ENCODE measurements around the gene NLRP3. TPM values are rescaled to one million over a fixed set of nuclear protein-coding genes. Genes with fewer than 3 reads are reported as not detected.
A peak's percentile ranks its signal among the peaks of the same experiment; 100 is the strongest.

Gene NLRP3
- total and polyA plus RNA-seq, 9 of the 15 experiments (the other 6 are each of a cell fraction or from before 2014, with no cell fraction given) = not detected

- TF ChIP-seq L3MBTL2 (IDR thresholded peaks at IDR 0.05) (peak; percentile 56; the same call in 1 of the 2 replicates), CHD7 (IDR thresholded peaks at IDR 0.05; ENCODE audit: low read depth, low read length) (no peak), MAX (CRISPR knock-in tag; IDR thresholded peaks at IDR 0.05) (peak; percentile 60; the same call in 1 of the 2 replicates), PKNOX1 (IDR thresholded peaks at IDR 0.05) (peak; percentile 91), KAT8 (IDR thresholded peaks at IDR 0.05; ENCODE audit: low read depth) (no peak), NR2C1 (IDR thresholded peaks at IDR 0.05) (0 out of 2 replicates have a peak, but pooled peaks have one; percentile 34), NR2C1 (tag; IDR thresholded peaks at IDR 0.05) (no peak; the same call in 1 of the 2 replicates), DLX4 (CRISPR knock-in tag; IDR thresholded peaks at IDR 0.05) (no peak), BRD9 (IDR thresholded peaks at IDR 0.05; ENCODE audit: low read depth, partially characterized antibody) (no peak), PBX2 (CRISPR knock-in tag; IDR thresholded peaks at IDR 0.05; ENCODE audit: low read depth) (no peak; the same call in 1 of the 2 replicates), PBX2 (tag; conservative IDR thresholded peaks at IDR 0.05; ENCODE audit: low read depth) (peak; percentile 65; the same call in 1 of the 2 replicates)
Measured at GRCh38 chr1:247378334-247379073, 37.5 kb upstream of the NLRP3 start (continued).

Measured in K562 (cell line).